ENCODE data around the gene C14orf93.

GRCh38 chr14:23044840-23045239 lies 34.9 kb upstream of the C14orf93 start:
- TF ChIP-seq CTCF (conservative IDR thresholded peaks at IDR 0.05 in 1 of 2, IDR thresholded peaks at IDR 0.05 in 1 of 2; ENCODE audit: low read depth in 1 of 2, low read length in 2 of 2) (no peak), EZH2 (IDR thresholded peaks at IDR 0.05; ENCODE audit: low read length, missing control alignments) (no peak)
